ENCODE measurements around the gene DLGAP1.
"Not testable (repeated sequence)": the region's sequence is repeated elsewhere in the genome, so short reads cannot be mapped to it uniquely, and the experiment has no call there.

The DLGAP1 gene

GRCh38 chr18:3581890-3582289 lies 873.2 kb downstream of the DLGAP1 start:
- Histone ChIP-seq H3K27ac (replicated peaks) (no peak overlapping the region), H3K27me3 (ENCODE audit: insufficient read depth, poor library complexity, severe bottlenecking) (no peaks in the 10 kb centered on the region), H3K4me3 (replicated peaks; ENCODE audit: insufficient read depth, low read length) (no peak overlapping the region)
- DNase-seq (ENCODE audit: low read depth in 1 of 2, low spot score in 1 of 2): no peak
- TF ChIP-seq GABPA (IDR thresholded peaks at IDR 0.05; ENCODE audit: low read depth) (no peak), CTCF (IDR thresholded peaks at IDR 0.05; ENCODE audit: insufficient read depth, low read length) (no peak)

GRCh38 chr18:3580523-3581025 lies 874.5 kb downstream of the DLGAP1 start:
- not testable (repeated sequence) for H3K4me3 ChIP-seq (replicated peaks; ENCODE audit: insufficient read depth, low read length); H3K27me3 ChIP-seq (ENCODE audit: insufficient read depth, poor library complexity, severe bottlenecking); H3K27ac ChIP-seq (replicated peaks); DNase-seq (ENCODE audit: low read depth in 1 of 2, low spot score in 1 of 2)

- H3K4me3 ChIP-seq (replicated peaks; ENCODE audit: insufficient read depth, low read length): no peak overlapping the region
- DNase-seq (ENCODE audit: low read depth in 1 of 2, low spot score in 1 of 2): no peak
- H3K27ac ChIP-seq (replicated peaks): no peak overlapping the region
- H3K27me3 ChIP-seq (ENCODE audit: insufficient read depth, poor library complexity, severe bottlenecking): no peaks in the 10 kb centered on the region
- no peak for TF ChIP-seq CTCF (IDR thresholded peaks at IDR 0.05; ENCODE audit: insufficient read depth, low read length)
- TF ChIP-seq POLR2AphosphoS5 (IDR thresholded peaks at IDR 0.05; ENCODE audit: low read depth): no peak
- no peak for TF ChIP-seq GABPA (IDR thresholded peaks at IDR 0.05; ENCODE audit: low read depth)
- TF ChIP-seq REST (IDR thresholded peaks at IDR 0.05; ENCODE audit: insufficient replicate concordance, low read depth): no peak
- no peak for TF ChIP-seq SPI1 (IDR thresholded peaks at IDR 0.05; ENCODE audit: borderline replicate concordance, low read depth)
Measured at GRCh38 chr18:3579701-3580100, 875.4 kb downstream of the DLGAP1 start.

GRCh38 chr18:3578621-3579020 lies 876.5 kb downstream of the DLGAP1 start:
- no peak for TF ChIP-seq SPI1 (IDR thresholded peaks at IDR 0.05; ENCODE audit: borderline replicate concordance, low read depth)
- no peak for TF ChIP-seq REST (IDR thresholded peaks at IDR 0.05; ENCODE audit: insufficient replicate concordance, low read depth)
- no peak for TF ChIP-seq CTCF (IDR thresholded peaks at IDR 0.05; ENCODE audit: insufficient read depth, low read length)
- no peak for TF ChIP-seq GABPA (IDR thresholded peaks at IDR 0.05; ENCODE audit: low read depth)
- TF ChIP-seq POLR2AphosphoS5 (IDR thresholded peaks at IDR 0.05; ENCODE audit: low read depth): no peak
- H3K4me3 ChIP-seq (replicated peaks; ENCODE audit: insufficient read depth, low read length): no peak overlapping the region
- no peak for DNase-seq (ENCODE audit: low read depth in 1 of 2, low spot score in 1 of 2)
- no peak overlapping the region for H3K27ac ChIP-seq (replicated peaks)
- H3K27me3 ChIP-seq (ENCODE audit: insufficient read depth, poor library complexity, severe bottlenecking): no peaks in the 10 kb centered on the region

Data from HL-60 (cell line).